T-helper 17 cell (primary cell): Measurements from ENCODE around the gene F11R. TPM values are rescaled to one million over a fixed set of nuclear protein-coding genes. Genes with fewer than 3 reads are reported as not detected.
"Not testable (repeated sequence)": the region's sequence is repeated elsewhere in the genome, so short reads cannot be mapped to it uniquely, and the experiment has no call there.

Source experiments
- ATAC-seq: fragments of 150-1000 bp; cut with Tn5 transposase; 2 replicates; pipeline ENCODE4 v1.10.0; 2021; ENCODE audit warnings: mild to moderate bottlenecking, moderate library complexity
- DNase-seq, 3 donors: peaks; one replicate each; pipeline versions ENCODE4 v3.0.0 to v3.0.0-alpha.2; 2020 to 2021
- H3K9me3 ChIP-seq: one replicate; pipeline ENCODE4 v1.7.0; 2013; ENCODE audit warnings: low read length, mild to moderate bottlenecking; ENCODE audit not compliant: control insufficient read depth, poor library complexity, severe bottlenecking
- H3K27ac Mint-ChIP-seq: one replicate; pipeline ENCODE4 v1.8.0; 2022; ENCODE audit warnings: mild to moderate bottlenecking, moderate library complexity, mixed read lengths
- H3K27me3 Mint-ChIP-seq: one replicate; pipeline ENCODE4 v1.8.0; 2022; ENCODE audit warnings: mixed read lengths
- H3K36me3 Mint-ChIP-seq: one replicate; pipeline ENCODE4 v1.8.0; 2022; ENCODE audit warnings: low read depth, mixed read lengths
- H3K4me1 Mint-ChIP-seq: one replicate; pipeline ENCODE4 v1.8.0; 2022; ENCODE audit warnings: mild to moderate bottlenecking, mixed read lengths
- H3K4me3 Mint-ChIP-seq: one replicate; pipeline ENCODE4 v1.8.0; 2022; ENCODE audit warnings: mild to moderate bottlenecking, moderate library complexity, mixed read lengths
- total RNA-seq, 4 donors: library from RNA in 2 of 4; stranded (reverse) in 2 of 4; gene quantifications; one replicate each; pipeline ENCODE4 v1.2.3 and lab custom pipeline; 2022 to 2026

Gene F11R
- total RNA-seq, 2 donors from 2014 or later, result 13.5 to 23.6 TPM

- Mint-ChIP-seq H3K4me3 (no peak overlapping the region), H3K27ac (no peak overlapping the region), H3K36me3 (no peaks in the 10 kb centered on the region), H3K27me3 (peaks cover 5% of the 10 kb centered on the region), H3K4me1 (peaks cover 3% of the 10 kb centered on the region)
- ATAC-seq (no peak), DNase-seq (no peak)
- no peaks in the 10 kb centered on the region for H3K9me3 ChIP-seq
These were observed 64.0 kb downstream of the F11R start for GRCh38 chr1:160956966-160957365.

- H3K9me3 ChIP-seq, result no peaks in the 10 kb centered on the region
- peaks cover 5% of the 10 kb centered on the region for H3K27me3 Mint-ChIP-seq
- no peak within 1 kb of the TSS for H3K4me3 Mint-ChIP-seq
- H3K27ac Mint-ChIP-seq, result no peak within 1 kb of the TSS
- H3K36me3 Mint-ChIP-seq, result no peaks in the 10 kb centered on the region
- peak; percentile 70 for ATAC-seq
- peaks cover 9% of the 10 kb centered on the region for H3K4me1 Mint-ChIP-seq
- DNase-seq, result peak in 1 of 3 donors; percentile 15
These were observed 66.5 kb downstream of the F11R start, which contains the start of gene ITLN2 for GRCh38 chr1:160954158-160955104. TSS of gene ITLN2 (minus strand) at chr1:160954809. CDS start at chr1:160954741, 68 bp downstream.

GRCh38 chr1:160953030-160953429, 67.9 kb downstream of the F11R start:
- peaks cover 9% of the 10 kb centered on the region for H3K4me1 Mint-ChIP-seq
- peaks cover 5% of the 10 kb centered on the region for H3K27me3 Mint-ChIP-seq
- no peaks in the 10 kb centered on the region for H3K9me3 ChIP-seq
- H3K4me3 Mint-ChIP-seq, result no peak overlapping the region
- ATAC-seq, result no peak
- H3K36me3 Mint-ChIP-seq, result no peaks in the 10 kb centered on the region
- peak overlapping the region; percentile 66 for H3K27ac Mint-ChIP-seq
- DNase-seq, result no peak

- Mint-ChIP-seq H3K4me1 (peaks cover 9% of the 10 kb centered on the region), H3K36me3 (no peaks in the 10 kb centered on the region), H3K27ac (no peak overlapping the region), H3K27me3 (no peaks in the 10 kb centered on the region), H3K4me3 (no peak overlapping the region)
- ATAC-seq (no peak), DNase-seq (no peak)
- H3K9me3 ChIP-seq, result no peaks in the 10 kb centered on the region
These were observed 68.8 kb downstream of the F11R start for GRCh38 chr1:160952129-160952510.

- ATAC-seq, result peak; percentile 94
- H3K4me3 Mint-ChIP-seq, result no peak overlapping the region
These were observed 69.4 kb downstream of the F11R start for GRCh38 chr1:160951443-160952128.

GRCh38 chr1:160950657-160951056, 70.3 kb downstream of the F11R start:
- no peak overlapping the region for H3K27ac Mint-ChIP-seq
- no peak for ATAC-seq

More at GRCh38 chr1:160951443-160952128, 69.4 kb downstream of the F11R start:
- H3K27me3 Mint-ChIP-seq, result no peaks in the 10 kb centered on the region
- no peak overlapping the region for H3K27ac Mint-ChIP-seq
- H3K9me3 ChIP-seq, result no peaks in the 10 kb centered on the region
- H3K36me3 Mint-ChIP-seq, result no peaks in the 10 kb centered on the region
- DNase-seq, result peak; percentile 29 to 61 (median 39)
- peaks cover 9% of the 10 kb centered on the region for H3K4me1 Mint-ChIP-seq

GRCh38 chr1:160949881-160950280, 71.1 kb downstream of the F11R start:
- no peak for ATAC-seq
- Mint-ChIP-seq H3K4me1 (peaks cover 9% of the 10 kb centered on the region), H3K27me3 (peaks cover 5% of the 10 kb centered on the region), H3K27ac (no peak overlapping the region), H3K36me3 (no peaks in the 10 kb centered on the region), H3K4me3 (no peak overlapping the region)
- H3K9me3 ChIP-seq, result no peaks in the 10 kb centered on the region
- no peak for DNase-seq

More at GRCh38 chr1:160950657-160951056, 70.3 kb downstream of the F11R start:
- Mint-ChIP-seq H3K4me1 (peaks cover 9% of the 10 kb centered on the region), H3K36me3 (no peaks in the 10 kb centered on the region), H3K4me3 (no peak overlapping the region), H3K27me3 (no peaks in the 10 kb centered on the region)
- DNase-seq, result no peak
- H3K9me3 ChIP-seq, result no peaks in the 10 kb centered on the region

- H3K27me3 Mint-ChIP-seq, result peaks cover 10% of the 10 kb centered on the region
- not testable (repeated sequence) for H3K4me1 Mint-ChIP-seq, H3K9me3 ChIP-seq, DNase-seq, H3K4me3 Mint-ChIP-seq, H3K27ac Mint-ChIP-seq, H3K36me3 Mint-ChIP-seq, ATAC-seq
These were observed 71.6 kb downstream of the F11R start for GRCh38 chr1:160949216-160949880.

GRCh38 chr1:160947174-160947759, 73.7 kb downstream of the F11R start:
- H3K36me3 Mint-ChIP-seq, H3K4me1 Mint-ChIP-seq, H3K9me3 ChIP-seq, H3K27ac Mint-ChIP-seq, DNase-seq, ATAC-seq, H3K4me3 Mint-ChIP-seq: not testable (repeated sequence)
- H3K27me3 Mint-ChIP-seq, result peaks cover 16% of the 10 kb centered on the region

- H3K4me1 Mint-ChIP-seq, H3K4me3 Mint-ChIP-seq, ATAC-seq: not testable (repeated sequence)
These were observed 75.1 kb downstream of the F11R start for GRCh38 chr1:160945881-160946280.

More at GRCh38 chr1:160945881-160946280, 75.1 kb downstream of the F11R start:
- H3K36me3 Mint-ChIP-seq, H3K9me3 ChIP-seq, H3K27ac Mint-ChIP-seq, DNase-seq: not testable (repeated sequence)
- peaks cover 16% of the 10 kb centered on the region for H3K27me3 Mint-ChIP-seq
